H1 (cell line): ENCODE data around the gene TSHR.

Experiments
- E2F6 ChIP-seq: IDR thresholded peaks from 2 replicates; pipeline ENCODE4 v1.6.1; 2012; ENCODE audit warnings: inconsistent platforms
- EP300 ChIP-seq, 2 experiments: IDR thresholded peaks; 1 replicate in 1 of 2; 2 replicates in 1 of 2; pipeline ENCODE4 v1.6.1; 2011 to 2012; ENCODE audit warnings: low read depth in 2 of 2, low read length in 2 of 2, mild to moderate bottlenecking in 2 of 2, borderline replicate concordance in 1 of 2, inconsistent platforms in 1 of 2, moderate library complexity in 1 of 2
- EZH2 ChIP-seq: fragments of 200-600 bp; sonication (generic); IDR thresholded peaks from 2 replicates; pipeline ENCODE4 v1.7.1; 2012; ENCODE audit warnings: low read depth, mild to moderate bottlenecking, moderate library complexity, low read length, inconsistent platforms; ENCODE audit not compliant: severe bottlenecking
- POLR2A ChIP-seq, 2 experiments: IDR thresholded peaks; 1 replicate in 1 of 2; 2 replicates in 1 of 2; pipeline ENCODE4 v1.6.1; 2011; ENCODE audit warnings: low read depth in 2 of 2, low read length in 2 of 2, mild to moderate bottlenecking in 2 of 2; ENCODE audit errors: control extremely low read depth in 1 of 2
- POLR2AphosphoS5 ChIP-seq: IDR thresholded peaks from 2 replicates; pipeline ENCODE4 v1.6.1; 2011; ENCODE audit warnings: low read depth, low read length
- RAD21 ChIP-seq, 2 experiments: IDR thresholded peaks in 1 of 2; conservative IDR thresholded peaks in 1 of 2; 2 replicates each; pipeline ENCODE4 v1.6.1; 2011; ENCODE audit warnings: low read depth in 2 of 2, low read length in 2 of 2, improper control_type of control experiment in 1 of 2, inconsistent platforms in 1 of 2, mild to moderate bottlenecking in 1 of 2, moderate library complexity in 1 of 2
- SIN3A ChIP-seq, 2 experiments: IDR thresholded peaks in 1 of 2; conservative IDR thresholded peaks in 1 of 2; 2 replicates each; pipeline ENCODE4 v1.6.1; 2011 to 2012; ENCODE audit warnings: low read length in 2 of 2, improper control_type of control experiment in 1 of 2, low read depth in 1 of 2, mild to moderate bottlenecking in 1 of 2
- TAF1 ChIP-seq: IDR thresholded peaks from 2 replicates; pipeline ENCODE4 v1.6.1; 2011; ENCODE audit warnings: mild to moderate bottlenecking, low read depth, low read length
- YY1 ChIP-seq: IDR thresholded peaks from 2 replicates; pipeline ENCODE4 v1.6.1; 2011; ENCODE audit warnings: low read depth, mild to moderate bottlenecking, low read length
- TF ChIP-seq, protein P1 (sequence below), 3 experiments: IDR thresholded peaks; 1 replicate in 2 of 3; 2 replicates in 1 of 3; pipeline versions ENCODE4 v1.5.1 to v1.6.1; 2011; ENCODE audit warnings: low read length in 3 of 3, mild to moderate bottlenecking in 3 of 3, inconsistent platforms in 2 of 3, low read depth in 1 of 3, moderate library complexity in 1 of 3; ENCODE audit not compliant: insufficient read depth in 1 of 3; ENCODE audit errors: control extremely low read depth in 1 of 3

DNA sequence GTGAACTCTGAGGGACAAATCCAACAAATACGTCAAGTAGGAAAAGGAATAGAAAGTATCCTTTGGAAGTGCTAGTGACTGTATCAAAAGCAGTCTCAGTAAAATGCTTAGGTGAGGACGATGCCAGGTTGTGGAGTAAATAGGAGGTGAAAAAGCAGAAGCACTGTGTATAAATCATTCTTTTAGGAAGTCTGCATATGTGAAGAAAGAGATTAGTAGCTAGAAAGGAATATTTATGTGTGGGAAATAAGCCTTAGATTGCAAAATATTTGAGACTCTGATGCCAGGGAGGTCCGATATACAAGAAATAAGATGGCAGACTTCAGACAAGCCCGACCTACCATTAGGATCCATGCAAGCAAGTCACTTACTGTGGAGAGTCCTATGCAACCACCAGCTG, 21.7 kb upstream of the TSHR start:
- TF ChIP-seq EZH2: no peak
- no peak for TF ChIP-seq EP300 (IDR thresholded peaks at IDR 0.05; ENCODE audit: borderline replicate concordance in 1 of 2, low read depth in 2 of 2, low read length in 2 of 2)
- TF ChIP-seq RAD21 (IDR thresholded peaks at IDR 0.05 in 1 of 2, conservative IDR thresholded peaks at IDR 0.05 in 1 of 2; ENCODE audit: low read depth in 2 of 2, low read length in 2 of 2): no peak
- TF ChIP-seq SIN3A (conservative IDR thresholded peaks at IDR 0.05 in 1 of 2, IDR thresholded peaks at IDR 0.05 in 1 of 2; ENCODE audit: low read depth in 1 of 2, low read length in 2 of 2): no peak
- TF ChIP-seq POLR2AphosphoS5: no peak
- TF ChIP-seq, protein P1, sequence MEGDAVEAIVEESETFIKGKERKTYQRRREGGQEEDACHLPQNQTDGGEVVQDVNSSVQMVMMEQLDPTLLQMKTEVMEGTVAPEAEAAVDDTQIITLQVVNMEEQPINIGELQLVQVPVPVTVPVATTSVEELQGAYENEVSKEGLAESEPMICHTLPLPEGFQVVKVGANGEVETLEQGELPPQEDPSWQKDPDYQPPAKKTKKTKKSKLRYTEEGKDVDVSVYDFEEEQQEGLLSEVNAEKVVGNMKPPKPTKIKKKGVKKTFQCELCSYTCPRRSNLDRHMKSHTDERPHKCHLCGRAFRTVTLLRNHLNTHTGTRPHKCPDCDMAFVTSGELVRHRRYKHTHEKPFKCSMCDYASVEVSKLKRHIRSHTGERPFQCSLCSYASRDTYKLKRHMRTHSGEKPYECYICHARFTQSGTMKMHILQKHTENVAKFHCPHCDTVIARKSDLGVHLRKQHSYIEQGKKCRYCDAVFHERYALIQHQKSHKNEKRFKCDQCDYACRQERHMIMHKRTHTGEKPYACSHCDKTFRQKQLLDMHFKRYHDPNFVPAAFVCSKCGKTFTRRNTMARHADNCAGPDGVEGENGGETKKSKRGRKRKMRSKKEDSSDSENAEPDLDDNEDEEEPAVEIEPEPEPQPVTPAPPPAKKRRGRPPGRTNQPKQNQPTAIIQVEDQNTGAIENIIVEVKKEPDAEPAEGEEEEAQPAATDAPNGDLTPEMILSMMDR (IDR thresholded peaks at IDR 0.05; ENCODE audit: control extremely low read depth in 1 of 3, insufficient read depth in 1 of 3, low read depth in 1 of 3, low read length in 3 of 3): no peak
- TF ChIP-seq POLR2A (IDR thresholded peaks at IDR 0.05; ENCODE audit: control extremely low read depth in 1 of 2, low read depth in 2 of 2, low read length in 2 of 2): no peak
- TF ChIP-seq TAF1: no peak
- no peak for TF ChIP-seq YY1
- TF ChIP-seq E2F6: no peak
